Mammary epithelial cell (primary cell): ENCODE data around the gene PHKA1.

Experiments used
- EZH2 ChIP-seq: IDR thresholded peaks from 2 replicates; pipeline ENCODE4 v1.6.1; 2012; ENCODE audit warnings: low read length, inconsistent platforms, borderline replicate concordance
- TF ChIP-seq, protein P1 (sequence below), 2 donors: IDR thresholded peaks in 1 of 2; conservative IDR thresholded peaks in 1 of 2; 2 replicates each; pipeline ENCODE4 v1.5.1; 2011 to 2012; ENCODE audit warnings: inconsistent platforms in 2 of 2, low read length in 2 of 2, mild to moderate bottlenecking in 2 of 2, control low read depth in 1 of 2, low read depth in 1 of 2; ENCODE audit not compliant: insufficient read depth in 1 of 2; ENCODE audit errors: extremely low read depth in 1 of 2

- TF ChIP-seq, protein P1, sequence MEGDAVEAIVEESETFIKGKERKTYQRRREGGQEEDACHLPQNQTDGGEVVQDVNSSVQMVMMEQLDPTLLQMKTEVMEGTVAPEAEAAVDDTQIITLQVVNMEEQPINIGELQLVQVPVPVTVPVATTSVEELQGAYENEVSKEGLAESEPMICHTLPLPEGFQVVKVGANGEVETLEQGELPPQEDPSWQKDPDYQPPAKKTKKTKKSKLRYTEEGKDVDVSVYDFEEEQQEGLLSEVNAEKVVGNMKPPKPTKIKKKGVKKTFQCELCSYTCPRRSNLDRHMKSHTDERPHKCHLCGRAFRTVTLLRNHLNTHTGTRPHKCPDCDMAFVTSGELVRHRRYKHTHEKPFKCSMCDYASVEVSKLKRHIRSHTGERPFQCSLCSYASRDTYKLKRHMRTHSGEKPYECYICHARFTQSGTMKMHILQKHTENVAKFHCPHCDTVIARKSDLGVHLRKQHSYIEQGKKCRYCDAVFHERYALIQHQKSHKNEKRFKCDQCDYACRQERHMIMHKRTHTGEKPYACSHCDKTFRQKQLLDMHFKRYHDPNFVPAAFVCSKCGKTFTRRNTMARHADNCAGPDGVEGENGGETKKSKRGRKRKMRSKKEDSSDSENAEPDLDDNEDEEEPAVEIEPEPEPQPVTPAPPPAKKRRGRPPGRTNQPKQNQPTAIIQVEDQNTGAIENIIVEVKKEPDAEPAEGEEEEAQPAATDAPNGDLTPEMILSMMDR (conservative IDR thresholded peaks at IDR 0.05 in 1 of 2, IDR thresholded peaks at IDR 0.05 in 1 of 2; ENCODE audit: extremely low read depth in 1 of 2, insufficient read depth in 1 of 2, low read depth in 1 of 2, low read length in 2 of 2), result no peak
- no peak for TF ChIP-seq EZH2
Observed at GRCh38 chrX:72712094-72712755, 1.9 kb downstream of the PHKA1 start.
